ENCODE measurements around the gene COX7A1. TPM values are rescaled to one million over a fixed set of nuclear protein-coding genes. Genes with fewer than 3 reads are reported as not detected.

COX7A1 gene
- total RNA-seq, 1 donor from 2014 or later, result 2,839 TPM

- DNase-seq, result no peak
- Histone ChIP-seq H3K4me3 (no peak overlapping the region), H3K36me3 (peaks cover 10% of the 10 kb centered on the region), H3K4me1 (peaks cover 15% of the 10 kb centered on the region), H3K9me3 (replicated peaks) (no peaks in the 10 kb centered on the region), H3K27ac (replicated peaks) (peak overlapping the region; percentile 61), H3K27me3 (ENCODE audit: low read depth) (no peaks in the 10 kb centered on the region)
- no peak for TF ChIP-seq CTCF (IDR thresholded peaks at IDR 0.05; ENCODE audit: borderline replicate concordance)
- intact Hi-C loops (cut with micrococcal nuclease), result no loop called here
Measured at GRCh38 chr19:36160821-36161596, 8.8 kb upstream of the COX7A1 start.

DNA sequence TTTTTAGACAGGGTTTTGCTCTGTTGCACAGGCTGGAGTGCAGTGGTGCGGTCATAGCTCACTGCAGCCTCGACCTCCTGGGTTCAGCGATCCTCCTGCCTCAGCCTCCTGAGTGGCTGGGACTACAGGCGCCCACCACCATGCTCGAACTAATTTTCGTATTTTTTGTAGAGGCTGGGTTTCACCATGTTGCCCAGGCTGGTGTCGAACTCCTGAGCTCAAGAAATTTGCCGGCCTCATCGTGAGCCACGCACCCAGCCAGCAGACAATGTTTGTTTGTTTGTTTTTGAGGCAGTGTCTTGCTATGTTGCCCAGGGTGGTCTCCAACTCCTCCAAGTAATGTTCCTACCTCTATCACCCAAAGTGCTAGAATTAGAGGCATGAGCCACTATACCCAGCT lies 879 bp upstream of the COX7A1 start:
- Histone ChIP-seq H3K9me3 (replicated peaks) (no peaks in the 10 kb centered on the region), H3K36me3 (peaks cover 28% of the 10 kb centered on the region), H3K27me3 (ENCODE audit: low read depth) (no peaks in the 10 kb centered on the region), H3K4me1 (peaks cover 78% of the 10 kb centered on the region), H3K27ac (replicated peaks) (peak overlapping the region; percentile 99), H3K4me3 (peak overlapping the region; percentile 85)
- TF ChIP-seq CTCF (IDR thresholded peaks at IDR 0.05; ENCODE audit: borderline replicate concordance), result no peak
- intact Hi-C loops (cut with micrococcal nuclease), result no loop called here
- DNase-seq, result no peak

DNA sequence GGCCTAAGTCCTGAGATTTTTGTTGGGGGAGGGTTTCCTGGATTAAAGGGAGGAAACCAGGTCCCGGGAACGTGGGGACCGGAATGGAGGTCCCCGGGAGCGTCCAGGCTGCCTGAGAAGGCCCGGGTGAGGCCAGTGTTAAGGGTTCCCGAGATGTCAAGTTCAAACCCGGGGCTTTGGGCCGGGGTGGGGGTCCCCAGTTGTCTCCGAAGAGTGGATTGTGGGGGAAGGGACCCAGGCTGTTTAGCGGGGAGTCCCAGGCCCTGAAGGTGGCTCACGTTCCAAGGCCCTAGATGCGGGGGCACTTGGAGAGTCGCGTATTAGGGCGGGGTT lies 262 bp downstream of the COX7A1 start:
- no peak for DNase-seq
- intact Hi-C loops (cut with micrococcal nuclease), result no loop called here
- Histone ChIP-seq H3K4me3 (peak overlapping the region; percentile 85), H3K27me3 (ENCODE audit: low read depth) (no peaks in the 10 kb centered on the region), H3K9me3 (replicated peaks) (no peaks in the 10 kb centered on the region), H3K36me3 (peaks cover 40% of the 10 kb centered on the region), H3K4me1 (peaks cover 84% of the 10 kb centered on the region), H3K27ac (replicated peaks) (peak overlapping the region; percentile 99)
- no peak for TF ChIP-seq CTCF (IDR thresholded peaks at IDR 0.05; ENCODE audit: borderline replicate concordance)

GRCh38 chr19:36151144-36152018 lies 866 bp downstream of the COX7A1 start:
- Histone ChIP-seq H3K27me3 (ENCODE audit: low read depth) (no peaks in the 10 kb centered on the region), H3K9me3 (replicated peaks) (no peaks in the 10 kb centered on the region), H3K4me1 (peaks cover 79% of the 10 kb centered on the region), H3K36me3 (peaks cover 46% of the 10 kb centered on the region), H3K4me3 (peak overlapping the region; percentile 85), H3K27ac (replicated peaks) (peak overlapping the region; percentile 99)
- intact Hi-C loops (cut with micrococcal nuclease), result no loop called here
- DNase-seq, result peak; percentile 78
- no peak for TF ChIP-seq CTCF (IDR thresholded peaks at IDR 0.05; ENCODE audit: borderline replicate concordance)

DNA sequence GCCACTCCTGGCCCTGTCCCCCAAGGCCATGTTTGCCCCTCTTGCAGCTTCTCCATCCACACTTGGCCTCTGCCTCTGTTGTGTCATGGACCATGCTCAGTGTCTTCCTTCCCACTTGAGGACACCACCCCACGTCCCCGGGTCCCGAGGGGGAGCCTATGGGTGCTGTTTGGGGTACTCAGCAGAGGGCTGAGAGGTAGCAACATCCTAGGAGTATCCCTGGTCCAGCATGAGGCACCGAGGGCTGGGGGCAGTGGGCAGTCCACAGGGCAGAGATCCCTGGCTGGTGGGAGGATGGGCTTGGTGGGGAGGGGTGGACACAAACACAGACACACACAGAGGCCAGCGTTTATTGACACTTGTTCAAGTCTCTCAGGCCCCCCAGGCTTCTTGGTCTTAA lies 1.7 kb downstream of the COX7A1 start:
- Histone ChIP-seq H3K9me3 (replicated peaks) (no peaks in the 10 kb centered on the region), H3K36me3 (peaks cover 54% of the 10 kb centered on the region), H3K4me1 (peaks cover 73% of the 10 kb centered on the region), H3K4me3 (peak overlapping the region; percentile 85), H3K27me3 (ENCODE audit: low read depth) (no peaks in the 10 kb centered on the region), H3K27ac (replicated peaks) (peak overlapping the region; percentile 99)
- TF ChIP-seq CTCF (IDR thresholded peaks at IDR 0.05; ENCODE audit: borderline replicate concordance), result no peak
- intact Hi-C loops (cut with micrococcal nuclease), result no loop called here
- DNase-seq, result no peak

Measured in left ventricle myocardium inferior (tissue), 1 donor.